ENCODE data around the gene OR11A1.
"Not testable (repeated sequence)": the region's sequence is repeated elsewhere in the genome, so short reads cannot be mapped to it uniquely, and the experiment has no call there.

GRCh38 chr6:29444031-29444430 is 12.8 kb downstream of the OR11A1 start:
- TF ChIP-seq, protein P1, sequence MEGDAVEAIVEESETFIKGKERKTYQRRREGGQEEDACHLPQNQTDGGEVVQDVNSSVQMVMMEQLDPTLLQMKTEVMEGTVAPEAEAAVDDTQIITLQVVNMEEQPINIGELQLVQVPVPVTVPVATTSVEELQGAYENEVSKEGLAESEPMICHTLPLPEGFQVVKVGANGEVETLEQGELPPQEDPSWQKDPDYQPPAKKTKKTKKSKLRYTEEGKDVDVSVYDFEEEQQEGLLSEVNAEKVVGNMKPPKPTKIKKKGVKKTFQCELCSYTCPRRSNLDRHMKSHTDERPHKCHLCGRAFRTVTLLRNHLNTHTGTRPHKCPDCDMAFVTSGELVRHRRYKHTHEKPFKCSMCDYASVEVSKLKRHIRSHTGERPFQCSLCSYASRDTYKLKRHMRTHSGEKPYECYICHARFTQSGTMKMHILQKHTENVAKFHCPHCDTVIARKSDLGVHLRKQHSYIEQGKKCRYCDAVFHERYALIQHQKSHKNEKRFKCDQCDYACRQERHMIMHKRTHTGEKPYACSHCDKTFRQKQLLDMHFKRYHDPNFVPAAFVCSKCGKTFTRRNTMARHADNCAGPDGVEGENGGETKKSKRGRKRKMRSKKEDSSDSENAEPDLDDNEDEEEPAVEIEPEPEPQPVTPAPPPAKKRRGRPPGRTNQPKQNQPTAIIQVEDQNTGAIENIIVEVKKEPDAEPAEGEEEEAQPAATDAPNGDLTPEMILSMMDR (IDR thresholded peaks at IDR 0.05), result not testable (repeated sequence)
- TF ChIP-seq POLR2A (IDR thresholded peaks at IDR 0.05), result not testable (repeated sequence)

Data from thyroid gland (tissue), 4 donors.